H1 (cell line): ENCODE measurements around the gene ZNF532. TPM values are rescaled to one million over a fixed set of nuclear protein-coding genes. Genes with fewer than 3 reads are reported as not detected.
A peak's percentile ranks its signal among the peaks of the same experiment; 100 is the strongest.

Experiments used
- BCL11A ChIP-seq, 2 experiments: IDR thresholded peaks; one replicate each; pipeline ENCODE4 v1.6.1; 2011; ENCODE audit warnings: low read depth in 2 of 2, low read length in 2 of 2, mild to moderate bottlenecking in 2 of 2
- BRCA1 ChIP-seq: IDR thresholded peaks from 2 replicates; pipeline ENCODE4 v1.6.1; 2012; ENCODE audit warnings: low read depth, low read length, improper control_type of control experiment
- GTF2F1 ChIP-seq: IDR thresholded peaks from 2 replicates; pipeline ENCODE4 v1.6.1; 2012; ENCODE audit warnings: low read depth, low read length, improper control_type of control experiment, borderline replicate concordance
- SRF ChIP-seq: IDR thresholded peaks from 2 replicates; pipeline ENCODE4 v1.6.1; 2011; ENCODE audit warnings: mild to moderate bottlenecking, low read depth, low read length, moderate library complexity
- TAF7 ChIP-seq: optimal IDR thresholded peaks from 2 replicates; pipeline ENCODE3; 2011; ENCODE audit warnings: low read depth, mild to moderate bottlenecking, inconsistent platforms, low read length, moderate library complexity, borderline replicate concordance
- polyA plus RNA-seq, 7 experiments: library from polyadenylated mRNA; depleted of rRNA in 3 of 7; stranded (reverse) in 5 of 7; unstranded in 2 of 7; fragments of >200 nt in 5 of 7; fragments of 200-250 nt in 2 of 7; gene quantifications; 1 replicate in 5 of 7; 2 replicates in 1 of 7; 4 replicates in 1 of 7; pipeline versions ENCODE4 v1.2.1 to v1.2.3, GENCODE V29; 2011 to 2013; ENCODE audit warnings: missing spikeins in 2 of 7, mixed read lengths in 2 of 7
- total RNA-seq: library from RNA; stranded (reverse); fragmentation: NEBNext Ultra II Directional; extraction: Animal tissue kit (Norgen Biotek cat#: 25700); gene quantifications from 2 replicates; pipeline ENCODE4 v1.2.1, GENCODE V29; 2021
- TF ChIP-seq, protein P1 (sequence below): fragments of 300-600 bp; sonication (generic); IDR thresholded peaks from 2 replicates; pipeline ENCODE4 v1.7.1; 2012; ENCODE audit warnings: low read length, moderate library complexity, mild to moderate bottlenecking, inconsistent platforms; ENCODE audit not compliant: insufficient replicate concordance
- TF ChIP-seq, protein P2 (sequence below), 3 experiments: IDR thresholded peaks; 1 replicate in 2 of 3; 2 replicates in 1 of 3; pipeline versions ENCODE4 v1.5.1 to v1.6.1; 2011; ENCODE audit warnings: low read length in 3 of 3, mild to moderate bottlenecking in 3 of 3, inconsistent platforms in 2 of 3, low read depth in 1 of 3, moderate library complexity in 1 of 3; ENCODE audit not compliant: insufficient read depth in 1 of 3; ENCODE audit errors: control extremely low read depth in 1 of 3

ZNF532 gene
- total and polyA plus RNA-seq, 2 of the 8 experiments (the other 6 are each of a cell fraction or from before 2014, with no cell fraction given), result 143 to 240 TPM

GRCh38 chr18:58867281-58867961, 2.7 kb downstream of the ZNF532 start (continued):
- TF ChIP-seq, protein P1, sequence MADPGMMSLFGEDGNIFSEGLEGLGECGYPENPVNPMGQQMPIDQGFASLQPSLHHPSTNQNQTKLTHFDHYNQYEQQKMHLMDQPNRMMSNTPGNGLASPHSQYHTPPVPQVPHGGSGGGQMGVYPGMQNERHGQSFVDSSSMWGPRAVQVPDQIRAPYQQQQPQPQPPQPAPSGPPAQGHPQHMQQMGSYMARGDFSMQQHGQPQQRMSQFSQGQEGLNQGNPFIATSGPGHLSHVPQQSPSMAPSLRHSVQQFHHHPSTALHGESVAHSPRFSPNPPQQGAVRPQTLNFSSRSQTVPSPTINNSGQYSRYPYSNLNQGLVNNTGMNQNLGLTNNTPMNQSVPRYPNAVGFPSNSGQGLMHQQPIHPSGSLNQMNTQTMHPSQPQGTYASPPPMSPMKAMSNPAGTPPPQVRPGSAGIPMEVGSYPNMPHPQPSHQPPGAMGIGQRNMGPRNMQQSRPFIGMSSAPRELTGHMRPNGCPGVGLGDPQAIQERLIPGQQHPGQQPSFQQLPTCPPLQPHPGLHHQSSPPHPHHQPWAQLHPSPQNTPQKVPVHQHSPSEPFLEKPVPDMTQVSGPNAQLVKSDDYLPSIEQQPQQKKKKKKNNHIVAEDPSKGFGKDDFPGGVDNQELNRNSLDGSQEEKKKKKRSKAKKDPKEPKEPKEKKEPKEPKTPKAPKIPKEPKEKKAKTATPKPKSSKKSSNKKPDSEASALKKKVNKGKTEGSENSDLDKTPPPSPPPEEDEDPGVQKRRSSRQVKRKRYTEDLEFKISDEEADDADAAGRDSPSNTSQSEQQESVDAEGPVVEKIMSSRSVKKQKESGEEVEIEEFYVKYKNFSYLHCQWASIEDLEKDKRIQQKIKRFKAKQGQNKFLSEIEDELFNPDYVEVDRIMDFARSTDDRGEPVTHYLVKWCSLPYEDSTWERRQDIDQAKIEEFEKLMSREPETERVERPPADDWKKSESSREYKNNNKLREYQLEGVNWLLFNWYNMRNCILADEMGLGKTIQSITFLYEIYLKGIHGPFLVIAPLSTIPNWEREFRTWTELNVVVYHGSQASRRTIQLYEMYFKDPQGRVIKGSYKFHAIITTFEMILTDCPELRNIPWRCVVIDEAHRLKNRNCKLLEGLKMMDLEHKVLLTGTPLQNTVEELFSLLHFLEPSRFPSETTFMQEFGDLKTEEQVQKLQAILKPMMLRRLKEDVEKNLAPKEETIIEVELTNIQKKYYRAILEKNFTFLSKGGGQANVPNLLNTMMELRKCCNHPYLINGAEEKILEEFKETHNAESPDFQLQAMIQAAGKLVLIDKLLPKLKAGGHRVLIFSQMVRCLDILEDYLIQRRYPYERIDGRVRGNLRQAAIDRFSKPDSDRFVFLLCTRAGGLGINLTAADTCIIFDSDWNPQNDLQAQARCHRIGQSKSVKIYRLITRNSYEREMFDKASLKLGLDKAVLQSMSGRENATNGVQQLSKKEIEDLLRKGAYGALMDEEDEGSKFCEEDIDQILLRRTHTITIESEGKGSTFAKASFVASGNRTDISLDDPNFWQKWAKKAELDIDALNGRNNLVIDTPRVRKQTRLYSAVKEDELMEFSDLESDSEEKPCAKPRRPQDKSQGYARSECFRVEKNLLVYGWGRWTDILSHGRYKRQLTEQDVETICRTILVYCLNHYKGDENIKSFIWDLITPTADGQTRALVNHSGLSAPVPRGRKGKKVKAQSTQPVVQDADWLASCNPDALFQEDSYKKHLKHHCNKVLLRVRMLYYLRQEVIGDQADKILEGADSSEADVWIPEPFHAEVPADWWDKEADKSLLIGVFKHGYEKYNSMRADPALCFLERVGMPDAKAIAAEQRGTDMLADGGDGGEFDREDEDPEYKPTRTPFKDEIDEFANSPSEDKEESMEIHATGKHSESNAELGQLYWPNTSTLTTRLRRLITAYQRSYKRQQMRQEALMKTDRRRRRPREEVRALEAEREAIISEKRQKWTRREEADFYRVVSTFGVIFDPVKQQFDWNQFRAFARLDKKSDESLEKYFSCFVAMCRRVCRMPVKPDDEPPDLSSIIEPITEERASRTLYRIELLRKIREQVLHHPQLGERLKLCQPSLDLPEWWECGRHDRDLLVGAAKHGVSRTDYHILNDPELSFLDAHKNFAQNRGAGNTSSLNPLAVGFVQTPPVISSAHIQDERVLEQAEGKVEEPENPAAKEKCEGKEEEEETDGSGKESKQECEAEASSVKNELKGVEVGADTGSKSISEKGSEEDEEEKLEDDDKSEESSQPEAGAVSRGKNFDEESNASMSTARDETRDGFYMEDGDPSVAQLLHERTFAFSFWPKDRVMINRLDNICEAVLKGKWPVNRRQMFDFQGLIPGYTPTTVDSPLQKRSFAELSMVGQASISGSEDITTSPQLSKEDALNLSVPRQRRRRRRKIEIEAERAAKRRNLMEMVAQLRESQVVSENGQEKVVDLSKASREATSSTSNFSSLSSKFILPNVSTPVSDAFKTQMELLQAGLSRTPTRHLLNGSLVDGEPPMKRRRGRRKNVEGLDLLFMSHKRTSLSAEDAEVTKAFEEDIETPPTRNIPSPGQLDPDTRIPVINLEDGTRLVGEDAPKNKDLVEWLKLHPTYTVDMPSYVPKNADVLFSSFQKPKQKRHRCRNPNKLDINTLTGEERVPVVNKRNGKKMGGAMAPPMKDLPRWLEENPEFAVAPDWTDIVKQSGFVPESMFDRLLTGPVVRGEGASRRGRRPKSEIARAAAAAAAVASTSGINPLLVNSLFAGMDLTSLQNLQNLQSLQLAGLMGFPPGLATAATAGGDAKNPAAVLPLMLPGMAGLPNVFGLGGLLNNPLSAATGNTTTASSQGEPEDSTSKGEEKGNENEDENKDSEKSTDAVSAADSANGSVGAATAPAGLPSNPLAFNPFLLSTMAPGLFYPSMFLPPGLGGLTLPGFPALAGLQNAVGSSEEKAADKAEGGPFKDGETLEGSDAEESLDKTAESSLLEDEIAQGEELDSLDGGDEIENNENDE, result peak; percentile 66
- TF ChIP-seq GTF2F1, result no peak
- no peak for TF ChIP-seq TAF7
- TF ChIP-seq BRCA1, result no peak
- TF ChIP-seq, protein P2, sequence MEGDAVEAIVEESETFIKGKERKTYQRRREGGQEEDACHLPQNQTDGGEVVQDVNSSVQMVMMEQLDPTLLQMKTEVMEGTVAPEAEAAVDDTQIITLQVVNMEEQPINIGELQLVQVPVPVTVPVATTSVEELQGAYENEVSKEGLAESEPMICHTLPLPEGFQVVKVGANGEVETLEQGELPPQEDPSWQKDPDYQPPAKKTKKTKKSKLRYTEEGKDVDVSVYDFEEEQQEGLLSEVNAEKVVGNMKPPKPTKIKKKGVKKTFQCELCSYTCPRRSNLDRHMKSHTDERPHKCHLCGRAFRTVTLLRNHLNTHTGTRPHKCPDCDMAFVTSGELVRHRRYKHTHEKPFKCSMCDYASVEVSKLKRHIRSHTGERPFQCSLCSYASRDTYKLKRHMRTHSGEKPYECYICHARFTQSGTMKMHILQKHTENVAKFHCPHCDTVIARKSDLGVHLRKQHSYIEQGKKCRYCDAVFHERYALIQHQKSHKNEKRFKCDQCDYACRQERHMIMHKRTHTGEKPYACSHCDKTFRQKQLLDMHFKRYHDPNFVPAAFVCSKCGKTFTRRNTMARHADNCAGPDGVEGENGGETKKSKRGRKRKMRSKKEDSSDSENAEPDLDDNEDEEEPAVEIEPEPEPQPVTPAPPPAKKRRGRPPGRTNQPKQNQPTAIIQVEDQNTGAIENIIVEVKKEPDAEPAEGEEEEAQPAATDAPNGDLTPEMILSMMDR (IDR thresholded peaks at IDR 0.05; ENCODE audit: control extremely low read depth in 1 of 3, insufficient read depth in 1 of 3, low read depth in 1 of 3, low read length in 3 of 3), result no peak
- no peak for TF ChIP-seq BCL11A (IDR thresholded peaks at IDR 0.05; ENCODE audit: low read depth in 2 of 2, low read length in 2 of 2)
- TF ChIP-seq SRF, result no peak
